ENCODE data around the gene ALDH4A1. TPM values are rescaled to one million over a fixed set of nuclear protein-coding genes. Genes with fewer than 3 reads are reported as not detected.

ALDH4A1 gene
- total and polyA plus RNA-seq, 7 donors = 19.5 to 81.1 (median 31.9) TPM

GRCh38 chr1:18912550-18912949, 10.2 kb upstream of the ALDH4A1 start:
- H3K9me3 ChIP-seq = no peaks in the 10 kb centered on the region
- ATAC-seq (no peak), DNase-seq (no peak)
- no peak overlapping the region for H3K27ac ChIP-seq
- H3K4me3 ChIP-seq = no peak overlapping the region
- 88 to 90% (median 88%) methylated on average over 3 of the region's 3 CpGs for WGBS, 3 donors
- H3K27me3 ChIP-seq (ENCODE audit: insufficient read depth in 3 of 3, low read length in 2 of 3) = no peaks in the 10 kb centered on the region
- H3K36me3 ChIP-seq (ENCODE audit: insufficient read depth in 1 of 2, low read depth in 1 of 2) = peaks cover 0 to 52% of the 10 kb centered on the region in 2 donors
- peaks cover 15% of the 10 kb centered on the region for H3K4me1 ChIP-seq
- intact Hi-C loops (cut with DNase I) = loop anchor here in 1 of 2 donors (5.0 kb wide), 1 partner anchor 35 kb away; no protein-coding TSS in a partner anchor
- TF ChIP-seq CTCF (IDR thresholded peaks at IDR 0.05) = no peak

- H3K27me3 ChIP-seq (ENCODE audit: insufficient read depth in 3 of 3, low read length in 2 of 3) = no peaks in the 10 kb centered on the region
- no peak overlapping the region for H3K4me3 ChIP-seq
- WGBS, 3 donors = 73 to 78% (median 75%) methylated on average over 17 of the region's 17 CpGs
- DNase-seq = no peak
- ATAC-seq = no peak
- no peak for TF ChIP-seq CTCF (IDR thresholded peaks at IDR 0.05)
- no peak overlapping the region for H3K27ac ChIP-seq
- no peaks in the 10 kb centered on the region for H3K9me3 ChIP-seq
- peaks cover 21% of the 10 kb centered on the region for H3K4me1 ChIP-seq
- H3K36me3 ChIP-seq (ENCODE audit: insufficient read depth in 1 of 2, low read depth in 1 of 2) = peaks cover 0 to 40% of the 10 kb centered on the region in 2 donors
- intact Hi-C loops (cut with DNase I) = loop anchor here in 1 of 2 donors (5.0 kb wide), 1 partner anchor 188 kb away; no protein-coding TSS in a partner anchor
Observed at GRCh38 chr1:18908911-18909771, 6.8 kb upstream of the ALDH4A1 start.

DNA sequence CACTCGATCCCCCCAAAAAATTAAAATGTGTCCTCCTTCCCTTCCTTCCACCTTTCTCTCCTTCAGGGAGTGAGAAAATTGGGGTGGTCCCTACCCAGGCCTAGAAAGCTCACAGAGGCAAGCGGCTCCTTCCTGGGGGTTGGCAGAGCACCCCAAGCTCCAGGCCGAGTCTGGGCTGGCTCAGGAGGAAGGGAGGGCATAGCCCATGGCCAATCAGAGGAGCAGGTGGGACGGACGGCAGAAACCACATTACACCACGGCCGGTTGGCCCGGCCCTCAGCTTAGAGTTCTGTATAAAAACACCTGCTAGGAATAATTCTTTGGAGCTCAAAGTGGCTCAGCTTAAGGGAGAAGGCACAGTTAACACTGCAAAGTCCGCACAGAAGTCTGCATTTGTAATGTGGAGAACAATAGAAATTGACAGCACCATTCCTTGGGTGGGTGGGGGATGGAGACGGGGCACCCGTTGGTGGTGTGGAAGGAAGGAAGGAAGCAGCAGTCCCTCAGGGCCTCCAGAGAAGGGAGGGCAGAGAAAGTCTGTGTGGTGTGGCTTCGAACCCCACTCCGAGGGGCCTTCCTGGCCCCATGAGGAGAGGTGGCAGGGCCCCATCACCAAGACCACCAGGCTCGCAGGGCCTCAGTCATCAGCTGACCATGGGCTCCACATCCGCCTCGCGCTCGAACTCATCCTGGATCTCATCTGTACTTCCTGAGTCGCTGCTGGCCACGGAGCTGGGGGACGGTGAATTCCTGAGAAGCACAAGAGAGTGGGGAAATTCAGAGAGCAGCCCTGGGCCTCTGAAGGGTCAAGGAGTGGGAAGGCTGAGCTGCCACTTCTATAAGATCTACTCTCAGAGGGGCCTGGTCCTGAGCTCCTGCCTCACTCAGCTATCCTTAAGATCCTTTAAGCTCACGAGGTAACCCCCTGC, 5.8 kb upstream of the ALDH4A1 start:
- intact Hi-C loops (cut with DNase I) = loop anchor here (2.0 to 5.0 kb wide), 2 partner anchors 187 to 189 kb away; no protein-coding TSS in a partner anchor
- H3K36me3 ChIP-seq (ENCODE audit: insufficient read depth in 1 of 2, low read depth in 1 of 2) = peaks cover 0 to 40% of the 10 kb centered on the region in 2 donors
- H3K4me3 ChIP-seq = peak overlapping the region; percentile 12
- no peaks in the 10 kb centered on the region for H3K9me3 ChIP-seq
- no peaks in the 10 kb centered on the region for H3K27me3 ChIP-seq (ENCODE audit: insufficient read depth in 3 of 3, low read length in 2 of 3)
- TF ChIP-seq CTCF (IDR thresholded peaks at IDR 0.05) = no peak
- ATAC-seq (peak in 3 of 4 donors; percentile 30 to 44 (median 32)), DNase-seq (no peak)
- WGBS, 3 donors = 55 to 58% (median 56%) methylated on average over 22 of the region's 22 CpGs
- peaks cover 24% of the 10 kb centered on the region for H3K4me1 ChIP-seq
- H3K27ac ChIP-seq = peak overlapping the region; percentile 50

DNA sequence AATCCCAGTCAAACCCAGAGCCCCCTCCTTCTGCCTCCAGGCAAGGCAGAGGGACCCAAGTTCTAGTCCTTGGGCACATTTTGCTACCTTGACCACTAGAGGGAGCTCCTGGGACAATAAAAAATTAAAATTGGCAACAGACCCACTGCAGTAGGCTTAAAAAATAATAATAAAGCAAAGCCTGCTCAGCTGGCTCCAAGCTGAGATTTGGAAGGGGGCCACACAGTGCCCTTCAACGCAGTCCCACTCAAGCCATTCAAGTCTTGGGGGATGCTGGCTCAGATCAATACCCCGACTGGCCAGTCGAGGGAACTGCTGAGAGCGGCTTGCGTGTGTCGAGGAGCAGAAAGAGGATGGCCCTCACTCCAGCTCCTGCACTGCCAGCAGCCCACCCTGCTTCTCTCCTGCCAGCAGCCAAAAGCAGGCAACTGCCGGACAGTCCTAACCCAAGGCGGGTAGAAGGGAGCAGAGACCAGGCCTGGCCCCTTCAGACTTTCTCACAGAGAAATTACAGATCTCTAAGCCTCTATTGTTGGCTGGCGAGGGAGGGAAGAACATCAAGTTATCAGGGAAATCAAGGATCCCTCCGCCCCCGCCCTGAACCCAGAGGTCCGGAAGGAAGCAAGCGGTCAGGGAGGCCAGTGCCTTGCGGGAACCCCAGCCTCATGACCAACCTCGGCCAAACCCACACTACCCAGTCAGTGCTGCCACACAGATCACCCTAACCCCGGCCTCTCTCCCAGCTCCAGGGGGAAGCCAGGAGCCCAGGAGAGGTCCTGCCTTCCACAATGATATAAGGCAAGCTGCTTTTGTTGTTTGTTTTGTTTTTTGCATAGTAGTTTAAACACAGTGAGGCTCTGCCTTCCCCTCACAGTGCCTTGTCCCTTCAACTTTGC, 4.9 kb upstream of the ALDH4A1 start:
- intact Hi-C loops (cut with DNase I) = loop anchor here (2.0 to 5.0 kb wide), 2 partner anchors 188 to 190 kb away; no protein-coding TSS in a partner anchor
- DNase-seq (peak; percentile 60 to 74), ATAC-seq (peak in 2 of 4 donors; percentile 17 to 31)
- peak overlapping the region; percentile 50 for H3K27ac ChIP-seq
- peaks cover 25% of the 10 kb centered on the region for H3K4me1 ChIP-seq
- peaks cover 0 to 40% of the 10 kb centered on the region in 2 donors for H3K36me3 ChIP-seq (ENCODE audit: insufficient read depth in 1 of 2, low read depth in 1 of 2)
- no peaks in the 10 kb centered on the region for H3K27me3 ChIP-seq (ENCODE audit: insufficient read depth in 3 of 3, low read length in 2 of 3)
- TF ChIP-seq CTCF (IDR thresholded peaks at IDR 0.05) = peak; percentile 88
- H3K4me3 ChIP-seq = peak overlapping the region; percentile 12
- no peaks in the 10 kb centered on the region for H3K9me3 ChIP-seq
- WGBS, 3 donors = 27 to 45% (median 39%) methylated on average over 16 of the region's 16 CpGs
